ENCODE measurements around the gene SPATA24. TPM values are rescaled to one million over a fixed set of nuclear protein-coding genes. Genes with fewer than 3 reads are reported as not detected.

The SPATA24 gene
- total and polyA plus RNA-seq, 2 of the 8 experiments (the other 6 are each of a cell fraction or from before 2014, with no cell fraction given) = 5.8 to 9.4 TPM

- no peak overlapping the region for H3K18ac ChIP-seq (ENCODE audit: extremely low read depth, low read length)
- no peak overlapping the region for H4K5ac ChIP-seq (ENCODE audit: insufficient read length, low read depth, low read length)
- no peak overlapping the region for H3K9ac ChIP-seq (replicated peaks in 1 of 4; ENCODE audit: extremely low read depth in 1 of 4, low read depth in 3 of 4, low read length in 3 of 4)
- no peak overlapping the region for H2AK5ac ChIP-seq (ENCODE audit: low read depth, low read length)
- peaks cover 0 to 3% of the 10 kb centered on the region in 2 experiments for H4K20me1 ChIP-seq (replicated peaks in 1 of 2; ENCODE audit: control insufficient read depth in 1 of 2, insufficient read depth in 2 of 2, low read length in 2 of 2)
- no peak overlapping the region for H3K56ac ChIP-seq (replicated peaks; ENCODE audit: insufficient read length, low read depth, low read length)
- no peak overlapping the region for H3K23ac ChIP-seq (ENCODE audit: insufficient read length)
- no peak overlapping the region for H2BK15ac ChIP-seq (ENCODE audit: low read length)
- no peak for TF ChIP-seq KDM4A (IDR thresholded peaks at IDR 0.05; ENCODE audit: low read depth, low read length, severe bottlenecking)
- no peak for TF ChIP-seq GABPA (IDR thresholded peaks at IDR 0.05; ENCODE audit: borderline replicate concordance, insufficient read depth, low read length)
- no peak for TF ChIP-seq POU5F1 (IDR thresholded peaks at IDR 0.05; ENCODE audit: low read depth, low read length)
- TF ChIP-seq RNF2 (IDR thresholded peaks at IDR 0.05; ENCODE audit: borderline replicate concordance, low read depth, low read length, missing control alignments, poor library complexity, severe bottlenecking) = no peak
- H4K91ac ChIP-seq (replicated peaks; ENCODE audit: insufficient read length, low read length) = no peak overlapping the region
- FAIRE-seq (no peak), DNase-seq (ENCODE audit: low read depth in 1 of 2, low spot score in 2 of 2) (no peak)
- no peak overlapping the region for H3K27ac ChIP-seq (ENCODE audit: low read depth, low read length)
- H3K4me1 ChIP-seq (replicated peaks in 1 of 4; ENCODE audit: control insufficient read depth in 3 of 4, insufficient read depth in 4 of 4, low read length in 3 of 4) = peaks cover 0 to 11% (median 0%) of the 10 kb centered on the region in 4 experiments; a peak in 2 of 7 replicates
- H3K9me3 ChIP-seq (ENCODE audit: insufficient read depth in 2 of 2, low read depth in 1 of 2, low read length in 1 of 2) = no peaks in the 10 kb centered on the region
- no peak overlapping the region for H2AFZ ChIP-seq (ENCODE audit: low read length)
- CTCF ChIA-PET (ENCODE audit: partially characterized antibody) = interaction anchor here (0.6 to 3.6 kb wide), 4 partner anchors 14 to 34 kb away, joined by 3 to 14 read pairs (median 3); partner anchors contain the start of gene PAIP2
- POLR2A ChIA-PET (ENCODE audit: partially characterized antibody) = interaction anchor here (1.0 to 3.9 kb wide), 10 partner anchors 8 to 82 kb away, joined by 3 to 13 read pairs (median 4); partner anchors contain the start of gene PROB1
- H2BK12ac ChIP-seq (ENCODE audit: low read depth, low read length) = no peak overlapping the region
- no peaks in the 10 kb centered on the region for H3K23me2 ChIP-seq (ENCODE audit: low read depth, low read length)
- H3K79me2 ChIP-seq (ENCODE audit: control insufficient read depth in 1 of 2, insufficient read depth in 2 of 2, low read length in 2 of 2) = no peaks in the 10 kb centered on the region
- H3K36me3 ChIP-seq (ENCODE audit: control insufficient read depth in 2 of 4, insufficient read depth in 4 of 4, low read length in 3 of 4) = peaks cover 0 to 10% (median 7%) of the 10 kb centered on the region in 4 experiments; a peak in 4 of 8 replicates
- no peak overlapping the region for H3K14ac ChIP-seq (ENCODE audit: insufficient read length)
- H3K79me1 ChIP-seq (ENCODE audit: low read depth, low read length) = peaks cover 2% of the 10 kb centered on the region; the same call in 1 of the 2 replicates
- no peak overlapping the region for H3K4me2 ChIP-seq (ENCODE audit: insufficient read depth in 1 of 2, low read depth in 2 of 2, low read length in 2 of 2)
- WGBS, 2 experiments (ENCODE audit: extremely low coverage in 1 of 2, insufficient coverage in 1 of 2, insufficient read length in 1 of 2, insufficient replicate concordance in 2 of 2, low coverage in 1 of 2, low lambda C conversion rate in 2 of 2, missing lambda C conversion rate in 1 of 2) = 93% methylated on average over 7 of the region's 7 CpGs; no CpG with 5 or more reads in 1 of the 2 experiments
- H2BK5ac ChIP-seq (ENCODE audit: low read depth, low read length) = no peak overlapping the region
- H4K8ac ChIP-seq (ENCODE audit: extremely low read depth, insufficient read depth, low read length) = no peak overlapping the region
- H3K4me3 ChIP-seq (ENCODE audit: extremely low read depth in 1 of 4, insufficient read depth in 2 of 4, low read depth in 3 of 4, low read length in 4 of 4) = no peak overlapping the region
- H2BK120ac ChIP-seq (replicated peaks; ENCODE audit: low read depth, low read length) = no peak overlapping the region
- H2BK20ac ChIP-seq (ENCODE audit: low read length) = no peak overlapping the region
- no peaks in the 10 kb centered on the region for H3K27me3 ChIP-seq (replicated peaks in 1 of 4; ENCODE audit: control insufficient read depth in 3 of 4, extremely low read depth in 1 of 4, insufficient read depth in 3 of 4, low read length in 3 of 4)
- H3K4ac ChIP-seq (replicated peaks; ENCODE audit: insufficient read length, low read depth, low read length) = no peak overlapping the region
These were observed 27.5 kb downstream of the SPATA24 start for GRCh38 chr5:139376364-139376763.

Data from H1 (cell line).